Medulla oblongata (tissue), 1 donor: ENCODE measurements around the gene CGB7.
"Not testable (repeated sequence)": the region's sequence is repeated elsewhere in the genome, so short reads cannot be mapped to it uniquely, and the experiment has no call there.

Experiments used
- DNase-seq: peaks from one replicate; pipeline ENCODE4 v3.0.0-alpha.2; 2015; ENCODE audit errors: extremely low spot score

The CGB7 gene

GRCh38 chr19:49042177-49042576 lies 15.4 kb downstream of the CGB7 start:
- DNase-seq: no peak

- DNase-seq: not testable (repeated sequence)
These were observed 17.8 kb downstream of the CGB7 start for GRCh38 chr19:49039736-49040135.

GRCh38 chr19:49038557-49039276 lies 18.8 kb downstream of the CGB7 start:
- DNase-seq: not testable (repeated sequence)

- DNase-seq: not testable (repeated sequence)
These were observed 19.4 kb downstream of the CGB7 start for GRCh38 chr19:49038111-49038510.

- not testable (repeated sequence) for DNase-seq
These were observed 20.7 kb downstream of the CGB7 start, which contains the start of gene CGB1 for GRCh38 chr19:49036815-49037214. Gene CGB1 (minus strand): TSS chr19:49036895. CDS start chr19:49036711, 184 bp downstream.

GRCh38 chr19:49031642-49032301 lies 25.8 kb downstream of the CGB7 start, which contains the start of gene CGB2:
Gene CGB2 (plus strand): TSS chr19:49031890. CDS start chr19:49032096, 206 bp downstream.
- not testable (repeated sequence) for DNase-seq

GRCh38 chr19:49030323-49030722 lies 27.2 kb downstream of the CGB7 start:
- not testable (repeated sequence) for DNase-seq

GRCh38 chr19:49029749-49030148 lies 27.8 kb downstream of the CGB7 start:
- DNase-seq: not testable (repeated sequence)

GRCh38 chr19:49028686-49029085 lies 28.9 kb downstream of the CGB7 start:
- DNase-seq: not testable (repeated sequence)

GRCh38 chr19:49025599-49025998 lies 31.9 kb downstream of the CGB7 start:
- not testable (repeated sequence) for DNase-seq

GRCh38 chr19:49025088-49025487 lies 32.5 kb downstream of the CGB7 start:
- DNase-seq: not testable (repeated sequence)

- not testable (repeated sequence) for DNase-seq
These were observed 33.3 kb downstream of the CGB7 start, which contains the start of gene CGB3 for GRCh38 chr19:49024233-49024632. Gene CGB3 (minus strand): TSS chr19:49024333. CDS start chr19:49023971, 362 bp downstream.

GRCh38 chr19:49022116-49022515 lies 35.4 kb downstream of the CGB7 start:
- no peak for DNase-seq

GRCh38 chr19:49020931-49021895 lies 36.3 kb downstream of the CGB7 start:
- DNase-seq: no peak

GRCh38 chr19:49020342-49020741 lies 37.2 kb downstream of the CGB7 start:
- DNase-seq: no peak

- peak; percentile 39 for DNase-seq
These were observed 38.2 kb downstream of the CGB7 start for GRCh38 chr19:49019242-49019932.

- not testable (repeated sequence) for DNase-seq
These were observed 38.9 kb downstream of the CGB7 start for GRCh38 chr19:49018388-49019241.

GRCh38 chr19:49017666-49018351 lies 39.7 kb downstream of the CGB7 start:
- DNase-seq: no peak

GRCh38 chr19:49017041-49017665 lies 40.4 kb downstream of the CGB7 start, which contains the start of gene LHB:
Gene LHB (minus strand): TSS chr19:49017091. CDS start chr19:49017081, 10 bp downstream.
- no peak for DNase-seq
